HepG2 (cell line): ENCODE results near the gene ENPP7. TPM values are rescaled to one million over a fixed set of nuclear protein-coding genes. Genes with fewer than 3 reads are reported as not detected.
A peak's percentile ranks its signal among the peaks of the same experiment; 100 is the strongest.

Experiments used
- ATF7 ChIP-seq, 2 experiments: fragments of 450-650 bp in 1 of 2; sonication (generic) in 1 of 2; formaldehyde crosslinking in 1 of 2; IDR thresholded peaks; 2 replicates each; pipeline versions ENCODE4 v1.4.0 to v1.6.1; 2016 to 2020; ENCODE audit warnings: antibody characterized with exemption in 1 of 2, mild to moderate bottlenecking in 1 of 2, missing genetic modification reagents in 1 of 2
- CCDC6 ChIP-seq: sonication (generic); formaldehyde crosslinking; IDR thresholded peaks from 2 replicates; pipeline ENCODE4 v1.8.1; 2022; ENCODE audit warnings: mild to moderate bottlenecking, missing genetic modification reagents, moderate library complexity
- DDIT3 ChIP-seq: sonication (generic); formaldehyde crosslinking; IDR thresholded peaks from 2 replicates; pipeline ENCODE4 v1.4.0; 2020; ENCODE audit warnings: mild to moderate bottlenecking, missing genetic modification reagents
- DRAP1 ChIP-seq: IDR thresholded peaks from 2 replicates; pipeline ENCODE4 v1.6.1; 2016; ENCODE audit warnings: missing genetic modification reagents, missing compliant biosample characterization
- HOXA3 ChIP-seq: sonication (generic); formaldehyde crosslinking; IDR thresholded peaks from 2 replicates; pipeline ENCODE4 v1.5.0; 2020; ENCODE audit warnings: missing genetic modification reagents
- HOXA7 ChIP-seq: sonication (generic); formaldehyde crosslinking; IDR thresholded peaks from 2 replicates; pipeline ENCODE4 v1.8.1; 2022; ENCODE audit warnings: mild to moderate bottlenecking, missing genetic modification reagents, moderate library complexity
- JDP2 ChIP-seq: sonication (generic); formaldehyde crosslinking; IDR thresholded peaks from 2 replicates; pipeline ENCODE4 v1.8.1; 2022; ENCODE audit warnings: missing genetic modification reagents, borderline replicate concordance
- LCORL ChIP-seq, 2 experiments: fragments of 450-650 bp in 1 of 2; sonication (generic) in 1 of 2; formaldehyde crosslinking in 1 of 2; IDR thresholded peaks; 2 replicates each; pipeline versions ENCODE4 v1.5.0 to v1.6.1; 2017 to 2020; ENCODE audit warnings: antibody characterized with exemption in 1 of 2, missing genetic modification reagents in 1 of 2
- MAFF ChIP-seq: IDR thresholded peaks from 2 replicates; pipeline ENCODE4 v1.6.1; 2011; ENCODE audit warnings: low read depth, low read length, improper control_type of control experiment
- NFYB ChIP-seq: sonication (generic); formaldehyde crosslinking; IDR thresholded peaks from 2 replicates; pipeline ENCODE4 v1.4.0; 2020; ENCODE audit warnings: missing genetic modification reagents
- PAX8 ChIP-seq: sonication (generic); formaldehyde crosslinking; IDR thresholded peaks from 2 replicates; pipeline ENCODE4 v1.8.0; 2022; ENCODE audit warnings: mild to moderate bottlenecking, missing genetic modification reagents, borderline replicate concordance
- PLSCR1 ChIP-seq: sonication (generic); formaldehyde crosslinking; IDR thresholded peaks from 2 replicates; pipeline ENCODE4 v1.5.0; 2020; ENCODE audit warnings: missing genetic modification reagents, mild to moderate bottlenecking, borderline replicate concordance
- POLR2AphosphoS5 ChIP-seq: IDR thresholded peaks from 2 replicates; pipeline ENCODE4 v1.6.1; 2012; ENCODE audit warnings: low read depth, low read length
- RCOR2 ChIP-seq: IDR thresholded peaks from 2 replicates; pipeline ENCODE4 v1.6.1; 2016; ENCODE audit warnings: missing biosample characterization, missing genetic modification reagents
- SETDB1 ChIP-seq: sonication (generic); formaldehyde crosslinking; IDR thresholded peaks from 2 replicates; pipeline ENCODE4 v1.5.1; 2020; ENCODE audit warnings: missing genetic modification reagents, mild to moderate bottlenecking, borderline replicate concordance
- SPEN ChIP-seq: sonication (generic); formaldehyde crosslinking; IDR thresholded peaks from 2 replicates; pipeline ENCODE4 v1.5.1; 2020; ENCODE audit warnings: low read depth, mild to moderate bottlenecking, missing genetic modification reagents
- TMF1 ChIP-seq: sonication (generic); formaldehyde crosslinking; IDR thresholded peaks from 2 replicates; pipeline ENCODE4 v1.8.1; 2022; ENCODE audit warnings: low read depth, missing genetic modification reagents
- ZBTB14 ChIP-seq: sonication (generic); formaldehyde crosslinking; IDR thresholded peaks from 2 replicates; pipeline ENCODE4 v1.4.0; 2020; ENCODE audit warnings: missing genetic modification reagents
- ZBTB43 ChIP-seq: sonication (generic); formaldehyde crosslinking; conservative IDR thresholded peaks from 2 replicates; pipeline ENCODE4 v1.4.0; 2020; ENCODE audit warnings: missing genetic modification reagents
- ZBTB44 ChIP-seq: sonication (generic); formaldehyde crosslinking; IDR thresholded peaks from 2 replicates; pipeline ENCODE4 v1.4.0; 2020; ENCODE audit warnings: missing genetic modification reagents
- ZKSCAN8 ChIP-seq: IDR thresholded peaks from 2 replicates; pipeline ENCODE4 v1.6.1; 2016; ENCODE audit warnings: borderline replicate concordance, missing genetic modification reagents, missing compliant biosample characterization
- ZNF33B ChIP-seq: sonication (generic); formaldehyde crosslinking; IDR thresholded peaks from 2 replicates; pipeline ENCODE4 v1.5.1; 2020; ENCODE audit warnings: mild to moderate bottlenecking, missing genetic modification reagents
- ZNF724P ChIP-seq: sonication (generic); formaldehyde crosslinking; IDR thresholded peaks from 2 replicates; pipeline ENCODE4 v1.8.0; 2022; ENCODE audit warnings: missing genetic modification reagents, borderline replicate concordance
- ZNF883 ChIP-seq: sonication (generic); formaldehyde crosslinking; IDR thresholded peaks from 2 replicates; pipeline ENCODE4 v1.5.1; 2020; ENCODE audit warnings: mild to moderate bottlenecking, missing genetic modification reagents; ENCODE audit errors: not compliant biosample characterization
- polyA plus RNA-seq, 8 experiments: library from polyadenylated mRNA; depleted of rRNA in 3 of 8; stranded (reverse) in 7 of 8; unstranded in 1 of 8; fragments of >200 nt; fragmentation: Illumina TruSeq in 4 of 8; extraction: Trizol in 4 of 8; gene quantifications; 2 replicates each; pipeline versions ENCODE4 v1.2.1 to v1.2.3, GENCODE V29; 2011 to 2016; ENCODE audit warnings: low read depth in 4 of 8, missing spikeins in 1 of 8, mixed read lengths in 1 of 8; ENCODE audit not compliant: insufficient read depth in 1 of 8
- total RNA-seq, 5 experiments: library from RNA; depleted of rRNA; stranded (reverse); fragments of >200 nt; fragmentation: Illumina TruSeq; extraction: Trizol; gene quantifications; 2 replicates each; pipeline ENCODE4 v1.2.3, GENCODE V29; 2016; ENCODE audit warnings: low read depth in 1 of 5

Gene ENPP7
- total and polyA plus RNA-seq, 2 of the 13 experiments (the other 11 are each of a cell fraction or from before 2014, with no cell fraction given): 1.1 to 2.2 TPM

- TF ChIP-seq ZNF33B (CRISPR knock-in tag) (peak; percentile 83; the same call in 1 of the 2 replicates), CCDC6 (CRISPR knock-in tag) (no peak), DDIT3 (CRISPR knock-in tag) (no peak), ZBTB44 (CRISPR knock-in tag) (no peak), ZNF883 (peak; percentile 92), LCORL (IDR thresholded peaks at IDR 0.05) (no peak), LCORL (CRISPR knock-in tag; IDR thresholded peaks at IDR 0.05) (peak; percentile 94), PAX8 (CRISPR knock-in tag) (no peak; the same call in 1 of the 2 replicates), SPEN (CRISPR knock-in tag) (peak; percentile 93; the same call in 1 of the 2 replicates), MAFF (peak; percentile 76), JDP2 (CRISPR knock-in tag) (no peak), DRAP1 (peak; percentile 71), ZNF724P (CRISPR knock-in tag) (peak; percentile 95), SETDB1 (no peak; the same call in 1 of the 2 replicates), POLR2AphosphoS5 (peak; percentile 79), ZBTB14 (CRISPR knock-in tag) (no peak; the same call in 1 of the 2 replicates), RCOR2 (CRISPR knock-in tag) (peak; percentile 81), TMF1 (CRISPR knock-in tag) (no peak; the same call in 1 of the 2 replicates), ZKSCAN8 (no peak), PLSCR1 (no peak), HOXA7 (CRISPR knock-in tag) (no peak), ATF7 (IDR thresholded peaks at IDR 0.05) (no peak), ATF7 (CRISPR knock-in tag; IDR thresholded peaks at IDR 0.05) (peak; percentile 89; the same call in 1 of the 2 replicates), ZBTB43 (CRISPR knock-in tag) (peak; percentile 96), NFYB (CRISPR knock-in tag) (peak; percentile 15; the same call in 1 of the 2 replicates), HOXA3 (CRISPR knock-in tag) (peak; percentile 88; the same call in 1 of the 2 replicates)
Measured at GRCh38 chr17:79760197-79760906, 29.6 kb downstream of the ENPP7 start (continued).
